ENCODE results near the gene PPL.
"Not testable (repeated sequence)": the region's sequence is repeated elsewhere in the genome, so short reads cannot be mapped to it uniquely, and the experiment has no call there.

Gene PPL

DNA sequence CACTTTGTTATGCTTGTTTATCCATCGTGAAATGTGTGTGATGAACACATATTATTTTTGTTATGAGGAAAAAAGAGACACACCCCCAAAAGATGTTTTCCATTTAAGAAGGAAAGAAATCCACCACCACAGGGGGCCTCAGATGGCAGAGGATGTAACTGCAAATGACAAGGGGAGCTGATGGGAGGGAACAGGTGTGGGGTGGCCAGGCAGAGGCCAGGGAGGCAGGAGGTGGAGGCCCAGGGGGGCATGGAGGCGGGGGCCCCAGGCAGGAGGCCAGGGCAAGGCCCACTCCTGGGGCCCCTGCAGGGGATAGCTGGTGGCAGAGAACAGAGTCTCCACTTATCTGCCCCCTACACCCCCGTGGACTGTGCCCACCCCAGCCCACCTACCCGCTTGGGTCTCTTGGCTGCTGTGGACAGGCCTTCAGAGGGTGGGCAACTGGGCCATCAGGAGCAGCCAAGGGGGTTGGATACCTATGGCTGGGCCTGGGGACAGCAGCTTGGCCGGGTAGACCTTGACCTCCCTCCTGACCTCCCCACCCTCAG is 28.0 kb downstream of the PPL start:
- no peak for DNase-seq

DNA sequence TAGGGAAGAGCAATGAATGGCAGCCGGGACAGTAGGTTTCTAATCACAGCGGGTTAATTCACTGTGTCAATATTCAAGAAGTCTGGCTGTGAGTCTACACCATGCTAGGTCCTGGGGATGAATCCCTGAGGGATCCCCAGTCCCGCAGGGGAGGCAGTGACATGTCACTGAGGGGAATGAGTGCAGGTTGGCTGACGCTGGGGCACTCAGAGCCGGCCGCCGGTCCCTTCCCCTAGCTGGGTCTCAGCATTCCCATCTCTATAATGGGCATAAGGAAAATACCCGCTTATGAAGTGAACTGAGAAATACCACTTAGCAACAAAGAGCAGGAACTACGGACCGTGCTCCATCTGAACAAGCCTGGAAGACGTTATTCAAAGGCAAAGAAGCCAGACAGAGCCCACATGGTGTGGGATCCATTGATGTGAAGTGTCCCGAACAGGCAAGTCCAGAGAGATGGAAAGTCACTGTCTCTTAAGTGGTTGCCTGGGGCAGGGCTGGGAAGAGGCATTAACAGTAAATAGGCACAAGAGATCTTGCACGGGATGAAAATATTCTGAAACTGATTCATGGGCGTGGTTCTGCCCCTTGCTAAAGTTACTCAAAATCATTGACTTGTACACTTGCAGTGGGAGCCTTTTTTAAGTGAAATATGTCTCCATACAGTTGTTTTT is 31.9 kb downstream of the PPL start:
- no peak for DNase-seq

DNA sequence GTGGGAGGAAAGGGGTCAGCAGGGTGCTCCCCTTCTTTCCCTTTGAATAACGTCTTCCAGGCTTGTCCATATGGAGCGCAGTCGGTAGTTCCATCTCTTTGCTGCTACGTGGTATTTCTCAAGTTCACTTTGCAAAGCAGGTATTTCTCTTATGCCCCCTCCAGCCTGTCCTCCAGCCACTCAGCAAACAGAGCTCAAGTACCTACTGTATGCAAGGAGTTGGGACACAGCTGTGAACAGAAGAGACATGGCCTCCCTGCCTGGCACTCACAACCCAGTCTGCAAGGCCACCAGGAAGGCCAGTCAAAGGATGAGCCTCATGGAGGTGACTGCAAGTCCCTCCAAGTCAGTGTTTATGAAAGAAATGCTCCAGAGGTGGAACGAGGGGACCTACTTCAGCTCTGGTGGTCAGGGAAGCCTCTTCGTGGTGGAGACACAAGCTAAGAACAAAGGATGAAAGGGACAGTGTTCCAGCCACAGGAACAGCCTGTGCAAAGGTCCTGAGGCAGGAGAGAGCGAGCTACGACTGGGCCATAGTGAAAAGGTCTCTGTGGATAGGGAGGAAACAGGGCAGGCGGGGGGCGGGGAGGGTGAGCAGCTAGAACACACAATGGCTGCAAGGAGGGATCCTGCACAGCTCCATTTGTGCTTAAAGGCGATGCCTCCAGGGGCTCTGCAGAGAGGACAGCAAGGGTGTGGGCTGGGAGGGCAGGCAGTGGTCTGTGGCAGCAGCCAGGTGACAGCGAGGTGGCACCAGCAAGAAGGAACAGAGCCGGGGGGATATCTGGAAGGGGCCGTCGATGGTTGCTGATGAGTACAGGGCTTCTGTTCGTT is 32.6 kb downstream of the PPL start:
- DNase-seq: no peak

DNA sequence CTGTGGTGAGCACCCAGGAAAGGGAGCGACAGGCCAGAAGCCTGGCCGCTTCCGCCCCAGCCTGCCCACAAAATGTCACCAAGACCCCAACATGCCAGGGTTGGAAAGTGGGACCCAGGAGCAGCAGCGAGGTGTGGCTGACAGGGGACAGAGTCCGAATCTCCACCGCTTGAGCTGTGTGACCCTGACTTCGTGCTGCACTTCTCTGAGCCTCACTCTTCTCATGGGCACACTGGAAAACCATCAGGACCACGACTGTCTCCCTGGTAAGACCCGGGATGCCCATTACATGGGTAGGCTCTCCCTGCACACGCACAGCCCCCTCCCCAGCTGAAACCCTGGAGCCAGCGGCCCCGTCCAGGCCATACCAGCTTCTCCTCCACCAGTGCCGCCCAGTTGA is 34.9 kb downstream of the PPL start:
- DNase-seq: no peak

DNA sequence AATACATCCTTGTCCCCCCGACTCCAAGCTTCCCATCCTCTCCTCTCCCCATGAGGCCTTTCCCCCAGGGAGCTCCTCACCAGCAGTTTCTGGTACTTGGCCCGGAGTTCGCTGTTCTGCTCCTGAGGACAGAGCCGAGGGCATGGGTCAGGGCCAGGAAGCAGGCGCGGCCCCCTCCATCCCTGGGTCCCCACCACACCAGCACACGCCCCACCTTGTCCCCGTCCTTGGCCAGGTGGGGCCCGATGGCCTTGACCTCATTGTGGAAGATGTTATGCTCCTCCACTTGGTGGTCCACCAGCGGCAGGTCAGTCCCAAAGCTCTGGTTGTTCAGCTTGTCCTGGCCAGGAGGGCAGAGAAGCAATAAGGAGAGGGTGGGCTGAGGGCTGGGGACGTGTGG is 36.2 kb downstream of the PPL start:
- no peak for DNase-seq

DNA sequence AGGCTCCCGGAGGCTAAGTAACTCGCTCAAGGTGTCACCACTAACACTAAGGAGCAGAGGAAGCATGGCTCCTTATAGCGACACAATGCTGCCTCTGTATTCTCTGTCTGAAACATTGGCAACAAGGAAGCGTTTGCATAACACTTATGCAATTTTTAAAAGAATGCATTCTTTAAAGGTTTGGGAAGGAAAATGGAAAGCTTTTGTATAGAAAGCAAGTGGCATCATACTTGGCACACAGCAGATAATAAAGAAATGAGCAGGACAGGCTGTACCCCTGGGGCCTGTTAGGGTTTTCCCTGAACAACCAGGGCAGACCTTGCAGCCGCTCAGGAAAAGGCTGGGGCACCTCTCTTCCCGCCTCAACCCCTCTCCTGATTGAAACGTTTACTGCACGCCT is 36.9 kb downstream of the PPL start:
- no peak for DNase-seq

DNA sequence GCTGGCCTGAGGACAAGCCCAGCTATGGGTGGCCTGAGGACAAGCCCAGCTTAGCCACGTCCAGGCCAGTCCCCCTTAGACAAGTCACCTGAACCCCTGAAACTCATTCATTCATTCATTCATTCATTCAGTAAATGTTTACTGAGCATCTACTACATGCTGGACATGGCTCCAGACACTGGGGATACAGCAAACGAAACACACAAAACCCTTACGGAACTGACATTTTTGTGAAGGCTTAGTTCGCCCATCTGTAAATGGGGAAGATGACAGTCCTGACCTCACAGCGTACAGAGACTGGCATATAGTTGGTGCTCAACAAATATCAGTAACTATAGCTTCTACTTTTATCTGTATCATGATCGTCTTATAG is 37.5 kb downstream of the PPL start:
- no peak for DNase-seq

DNA sequence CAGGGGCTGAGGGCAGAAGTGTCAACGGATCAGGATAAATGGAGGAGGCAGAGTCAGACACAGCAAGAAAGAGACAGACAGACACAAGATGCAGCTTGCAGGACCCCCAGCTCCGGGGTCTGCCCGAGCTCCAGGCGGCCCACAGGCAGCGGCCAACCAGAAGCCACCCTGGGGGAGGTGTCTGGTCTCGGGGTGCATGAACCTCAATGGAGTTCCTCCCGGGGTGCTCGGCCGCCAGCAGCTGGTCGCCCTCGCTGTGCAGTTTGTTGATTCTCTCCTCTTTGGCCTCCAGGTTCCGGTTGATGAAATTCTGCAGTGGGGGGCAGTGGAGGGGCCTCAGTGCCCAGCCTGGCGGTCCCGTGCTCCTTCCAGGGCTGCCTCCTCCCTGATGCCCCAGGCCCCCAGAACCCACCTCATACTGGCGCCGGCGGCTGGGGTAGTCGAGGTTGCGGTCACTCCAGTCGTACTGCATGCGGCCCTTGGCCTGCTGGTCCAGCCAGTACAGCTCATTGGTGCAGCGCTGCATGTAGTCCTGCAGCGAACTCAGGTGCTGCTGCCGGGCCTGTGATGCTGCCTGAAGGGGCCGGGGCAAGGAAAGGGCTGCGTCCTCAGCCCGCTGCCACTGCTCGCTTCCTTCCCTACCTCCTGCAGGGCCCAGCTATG is 38.0 kb downstream of the PPL start:
- DNase-seq: no peak

DNA sequence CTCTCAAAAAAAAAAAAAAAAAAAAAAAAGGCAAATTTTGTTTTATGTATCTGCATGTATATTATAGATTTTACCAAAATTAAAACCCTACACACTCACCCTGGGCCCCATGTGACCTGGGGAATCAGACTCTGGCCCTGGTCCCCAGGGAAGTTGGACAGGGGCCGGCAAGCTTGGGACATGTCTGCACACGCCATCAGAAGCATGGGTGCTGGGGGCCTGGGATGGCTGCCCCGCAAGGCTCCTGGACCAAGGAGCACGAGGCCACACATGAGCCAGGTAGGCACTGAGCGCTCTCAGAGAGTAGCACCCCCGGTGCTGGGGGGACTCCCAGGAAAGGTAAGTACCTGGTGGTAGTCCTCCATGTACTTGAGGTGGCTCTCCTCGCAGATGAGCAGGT is 39.6 kb downstream of the PPL start:
- no peak for DNase-seq

DNA sequence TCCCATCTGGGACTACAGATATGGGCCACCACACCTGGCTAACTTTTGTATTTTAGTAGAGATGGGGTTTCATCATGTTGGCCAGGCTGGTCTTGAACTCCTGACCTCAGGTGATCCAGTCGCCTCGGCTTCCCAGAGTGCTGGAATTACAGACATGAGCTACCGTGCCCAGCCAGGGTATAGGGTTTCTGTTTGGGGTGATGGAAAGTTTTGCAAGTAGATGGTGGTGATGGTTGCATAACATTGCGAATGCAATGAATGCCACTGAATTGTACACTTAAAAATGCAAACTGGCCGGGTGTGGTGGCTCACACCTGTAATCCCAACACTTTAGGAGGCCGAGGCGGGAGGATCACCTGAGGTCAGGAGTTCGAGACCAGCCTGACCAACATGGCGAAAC is 40.2 kb downstream of the PPL start:
- DNase-seq: not testable (repeated sequence)

DNA sequence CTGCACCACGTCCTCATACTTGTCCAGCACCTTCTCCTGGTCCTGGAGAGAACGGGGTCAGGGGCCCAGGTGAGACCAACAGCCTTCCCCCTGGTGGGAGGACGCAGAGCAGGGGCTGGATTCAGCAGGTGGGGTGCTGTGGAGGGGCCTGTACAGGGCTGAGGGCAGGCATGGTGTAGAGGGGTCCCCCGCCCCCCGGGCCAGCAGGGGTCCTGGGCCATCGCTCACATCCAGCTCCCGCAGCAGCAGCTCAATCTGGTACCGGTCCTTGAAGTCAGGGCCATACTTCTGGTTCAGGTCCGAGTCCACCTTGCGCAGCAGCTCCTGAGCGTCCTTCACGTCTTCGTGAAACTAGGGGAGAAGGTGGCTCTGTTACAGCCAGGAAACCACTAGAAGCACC is 41.6 kb downstream of the PPL start:
- no peak for DNase-seq

DNA sequence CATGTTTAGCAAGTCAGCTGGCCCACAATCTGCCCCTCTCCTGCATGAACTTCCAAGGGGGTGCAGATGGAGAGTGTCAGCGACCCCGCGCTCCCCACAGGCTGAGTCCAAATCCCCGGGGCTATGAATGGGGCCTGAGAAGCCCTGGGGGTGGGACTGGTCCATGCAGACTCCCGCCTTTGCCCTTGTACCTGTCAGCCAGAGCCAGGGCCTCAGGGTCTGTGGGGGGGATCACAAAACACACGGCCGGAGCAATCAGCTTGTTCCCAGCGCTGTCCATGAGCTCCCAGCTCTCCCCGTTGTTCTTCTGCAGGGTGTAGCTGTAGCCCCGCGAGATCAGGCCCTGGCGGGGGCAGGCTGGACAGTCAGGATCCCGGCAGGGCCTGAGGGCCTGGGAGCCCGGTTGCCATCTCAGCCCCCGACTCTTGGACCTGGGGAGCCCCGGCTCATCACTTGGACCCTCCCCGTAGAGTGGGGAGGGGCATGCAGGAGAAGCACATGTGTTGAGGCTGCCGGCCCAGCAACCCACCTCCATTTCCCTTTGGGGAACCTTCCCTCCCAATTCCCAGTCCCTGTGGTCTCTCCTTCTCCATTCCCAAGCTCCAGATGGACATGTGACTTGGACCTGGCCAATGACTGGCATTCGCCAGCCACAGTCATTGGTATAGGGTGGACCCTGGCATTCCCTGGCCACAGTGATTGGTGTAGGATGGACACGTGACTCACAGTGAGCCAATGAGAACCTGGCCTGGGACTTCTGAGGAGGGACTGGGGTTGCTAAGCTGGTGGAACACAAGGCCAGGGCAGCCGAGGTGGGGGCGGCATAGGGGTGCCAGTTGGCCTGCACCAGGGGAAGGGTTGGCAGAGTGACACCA is 42.4 kb downstream of the PPL start:
- no peak for DNase-seq

DNA sequence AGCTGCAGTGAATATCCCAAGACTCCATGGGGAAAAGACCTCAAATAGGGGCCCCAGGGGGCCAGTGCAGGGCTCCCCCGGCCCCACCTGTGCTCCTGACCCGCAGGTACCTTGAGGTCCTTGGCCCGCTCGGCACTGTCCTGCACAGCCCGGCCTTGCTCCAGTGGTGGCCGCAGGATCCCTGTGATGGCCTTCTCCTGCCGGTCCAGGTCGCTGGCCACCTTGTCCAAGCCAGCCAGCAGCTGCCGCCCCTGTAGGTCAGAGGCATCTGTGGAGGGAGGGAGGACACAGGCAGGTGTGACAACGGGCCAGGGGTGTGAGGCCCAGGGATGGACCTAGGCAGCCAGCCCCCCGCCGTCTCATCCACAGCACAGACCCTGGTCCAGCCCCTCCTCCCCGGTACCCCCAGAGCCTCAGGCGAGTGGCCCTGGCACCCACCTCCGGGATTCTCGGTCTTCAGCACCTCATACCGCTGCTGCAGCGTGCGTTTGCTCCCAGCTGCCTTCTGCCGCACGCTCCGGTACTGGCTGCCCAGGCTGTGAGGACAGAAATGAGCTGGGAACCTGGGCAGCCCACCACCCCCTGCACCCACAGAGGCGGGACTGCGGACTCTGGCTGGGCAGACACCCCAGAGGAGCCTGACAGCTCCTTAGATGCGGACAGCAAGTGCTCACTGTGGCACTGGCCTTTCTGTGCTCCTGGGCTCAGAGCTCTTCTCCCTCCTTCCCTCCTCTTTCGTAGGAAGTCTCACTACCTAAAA is 43.7 kb downstream of the PPL start:
- no peak for DNase-seq

DNA sequence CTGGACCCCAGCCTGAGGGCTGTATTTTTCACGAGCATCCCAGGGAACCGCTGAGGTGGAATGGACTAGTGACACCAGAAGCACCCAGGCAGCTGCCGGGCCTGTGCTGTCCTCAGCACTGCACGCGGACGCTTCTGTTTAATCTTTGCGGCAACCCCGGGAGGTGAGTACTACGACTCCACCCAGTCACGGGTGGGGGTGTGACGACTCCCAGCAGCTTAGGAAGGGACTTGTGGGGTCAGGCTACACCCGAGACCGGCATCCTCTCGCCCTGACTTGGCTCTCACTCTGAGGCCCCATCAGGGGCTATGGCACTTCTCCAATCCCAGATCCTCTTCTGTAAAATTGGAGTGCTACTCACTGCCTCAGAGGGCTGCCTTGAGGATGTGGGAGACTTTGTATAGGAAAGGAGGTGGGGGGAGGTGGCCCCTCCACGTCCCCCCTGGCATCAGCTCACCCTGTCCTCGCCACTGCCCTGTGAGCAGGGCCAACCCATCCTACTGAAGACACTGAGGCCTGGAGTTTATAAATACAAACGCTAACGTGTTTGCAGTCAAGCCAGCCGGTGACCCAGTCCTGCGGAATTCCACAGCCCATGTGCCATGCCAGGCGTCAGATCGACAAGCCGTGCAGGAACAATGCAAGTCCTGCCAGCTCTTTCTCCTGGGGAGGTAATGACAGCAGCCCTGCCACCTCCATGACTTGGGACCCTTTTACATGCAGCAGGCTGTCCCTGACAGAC is 44.4 kb downstream of the PPL start:
- DNase-seq: no peak

DNA sequence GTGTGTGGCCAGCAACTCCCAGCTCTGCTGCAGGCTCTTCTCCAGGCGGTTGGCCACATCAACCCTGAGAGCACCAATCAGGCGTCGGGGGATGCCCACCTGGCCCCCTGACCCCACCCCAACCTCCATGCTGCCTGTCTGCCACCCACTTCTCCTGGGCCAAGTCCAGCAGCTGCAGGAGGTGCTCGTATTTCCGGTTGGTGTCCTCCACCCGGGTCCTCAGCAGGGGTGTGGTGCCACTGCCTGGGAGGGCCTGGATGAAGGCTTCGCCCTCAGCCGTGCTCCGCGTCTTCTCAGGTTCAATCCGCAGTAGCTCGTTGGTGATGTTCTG is 45.1 kb downstream of the PPL start:
- no peak for DNase-seq

DNA sequence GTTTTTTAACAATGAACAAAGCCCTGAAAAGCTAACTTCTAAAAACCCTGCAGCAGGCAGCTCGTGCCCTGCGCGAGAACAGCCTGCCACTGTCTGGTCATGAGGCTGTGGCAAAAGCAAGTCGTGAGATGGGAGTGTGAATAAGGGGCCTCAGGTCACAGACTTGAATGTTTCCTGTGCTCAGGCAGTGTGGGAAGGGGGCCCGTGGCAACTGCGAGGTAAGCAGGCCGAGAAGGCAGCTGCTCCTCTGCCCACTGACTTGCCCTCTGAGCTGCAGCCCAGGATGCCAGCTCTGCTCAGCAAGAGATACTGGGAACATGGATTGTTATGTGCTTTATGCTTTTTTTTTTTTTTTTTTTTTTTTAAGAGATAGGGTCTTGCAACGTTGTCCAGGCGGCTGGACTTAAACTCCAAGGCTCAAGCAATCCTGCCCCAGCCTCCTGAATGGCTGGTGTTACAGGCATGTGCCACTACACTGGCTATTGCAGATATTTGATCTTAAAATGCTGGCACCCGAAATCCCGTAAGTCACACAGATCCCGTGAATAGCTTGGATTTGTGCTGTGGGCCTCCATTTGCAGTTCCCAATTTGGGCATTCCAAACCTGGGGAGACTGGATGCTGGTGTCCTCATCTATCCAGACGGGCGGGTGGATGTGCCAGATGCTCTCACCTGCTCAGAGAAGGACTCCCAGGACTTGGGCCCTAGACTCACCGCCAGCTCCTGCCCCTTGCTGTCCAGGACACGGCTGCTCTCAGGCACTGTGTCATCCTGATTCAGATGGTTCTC is 45.7 kb downstream of the PPL start:
- no peak for DNase-seq

DNA sequence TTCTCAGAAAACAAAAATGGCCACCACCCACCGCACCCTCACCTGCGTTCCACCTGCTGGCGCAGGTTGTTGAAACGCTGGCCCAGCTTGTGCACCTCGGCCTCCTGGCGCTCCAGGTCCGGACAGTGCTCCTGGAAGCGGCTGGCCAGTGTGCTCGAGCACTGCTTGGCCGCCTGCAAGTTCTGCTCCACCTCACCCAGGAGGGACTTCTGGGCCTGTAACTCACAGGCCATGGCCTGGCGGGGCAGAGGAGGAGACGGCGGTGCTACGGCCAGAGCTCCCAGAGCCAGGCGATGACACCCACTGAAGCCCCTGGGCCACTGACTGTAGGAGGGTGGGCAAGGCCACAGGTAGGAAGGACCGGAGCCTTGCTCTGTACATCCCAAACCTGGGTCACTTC is 46.3 kb downstream of the PPL start:
- DNase-seq: no peak

DNA sequence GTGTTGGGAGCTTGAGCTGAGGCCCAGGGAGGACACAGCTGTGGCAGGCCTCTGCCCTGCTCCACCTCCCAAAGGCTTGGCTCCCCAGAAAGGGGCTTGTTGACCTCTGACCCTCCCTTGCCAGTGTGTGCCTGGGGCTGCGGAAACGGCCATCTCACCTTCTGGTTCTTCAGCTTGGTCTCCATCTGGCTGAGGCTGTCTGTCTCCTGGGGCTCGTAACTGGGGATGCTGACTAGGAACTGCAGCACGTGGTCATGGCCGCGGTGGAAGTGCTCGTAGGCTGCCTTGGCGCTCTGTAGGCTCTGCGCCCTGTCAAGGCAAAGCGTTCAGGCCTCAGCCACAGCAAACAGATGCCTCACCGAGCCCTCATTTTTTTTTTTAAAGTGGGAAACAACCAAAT is 46.9 kb downstream of the PPL start:
- no peak for DNase-seq

DNA sequence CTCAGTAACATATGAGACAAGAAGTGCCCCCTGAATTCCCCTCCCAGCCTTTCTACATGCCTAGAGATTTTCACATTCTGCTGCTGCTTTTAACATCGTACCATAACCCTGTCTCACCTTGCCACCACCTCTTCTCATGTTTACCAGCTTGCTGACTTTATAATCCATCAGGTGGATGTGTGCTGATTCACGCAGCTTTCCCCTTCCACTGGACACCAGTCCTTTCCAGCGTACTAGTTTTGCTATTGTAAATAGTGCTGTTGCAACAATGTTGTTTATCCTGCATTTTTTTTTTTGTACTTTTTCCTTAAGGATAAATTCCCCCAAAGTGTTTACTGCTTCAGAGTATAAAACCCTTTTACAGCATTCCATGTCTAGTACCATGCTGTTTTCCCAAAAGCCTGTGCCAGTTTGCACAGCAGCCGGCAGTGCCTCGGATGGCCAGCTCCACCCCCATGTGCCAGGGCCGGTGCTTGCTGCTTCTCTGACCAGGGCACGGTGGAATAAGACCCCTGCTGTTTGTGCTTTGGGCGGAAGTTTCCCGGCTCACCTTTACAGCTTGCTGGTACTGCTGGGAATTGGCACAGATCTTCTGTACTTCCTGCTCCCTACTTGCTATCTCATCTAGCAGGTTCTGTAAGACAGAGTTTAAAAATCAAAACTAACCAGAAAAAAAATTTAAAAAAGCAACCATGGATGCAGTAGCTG is 48.4 kb downstream of the PPL start:
- no peak for DNase-seq

DNA sequence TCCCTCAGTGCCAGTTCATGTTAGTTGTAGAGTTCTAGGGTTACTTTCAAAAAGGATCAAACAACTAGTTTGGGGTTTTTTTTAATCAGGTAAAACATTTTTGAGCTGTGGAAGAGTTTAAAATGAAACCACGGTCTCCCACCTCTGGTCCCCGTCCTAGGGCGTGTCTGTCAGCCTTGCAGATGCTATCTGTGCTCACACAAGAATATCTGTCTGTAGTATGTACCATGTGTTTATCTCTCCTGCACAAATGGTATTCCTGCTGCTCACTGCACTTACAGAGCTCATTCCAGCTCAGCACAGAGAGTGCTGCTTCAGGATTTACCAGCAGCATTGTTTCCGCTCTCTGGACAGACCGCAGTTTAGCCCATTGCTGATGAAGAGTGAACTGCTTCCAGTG is 50.8 kb downstream of the PPL start:
- DNase-seq: no peak

Measured in activated gamma-delta T cell treated with Interleukin-2 at 50 U/mL for 16 hours (primary cell).